Measurements from ENCODE around the gene NOVA1. TPM values are rescaled to one million over a fixed set of nuclear protein-coding genes. Genes with fewer than 3 reads are reported as not detected.

Gene NOVA1
- total and polyA plus RNA-seq, 2 of the 4 experiments (the other 2 are of a cell fraction), result 0.90 to 3.0 TPM

DNA sequence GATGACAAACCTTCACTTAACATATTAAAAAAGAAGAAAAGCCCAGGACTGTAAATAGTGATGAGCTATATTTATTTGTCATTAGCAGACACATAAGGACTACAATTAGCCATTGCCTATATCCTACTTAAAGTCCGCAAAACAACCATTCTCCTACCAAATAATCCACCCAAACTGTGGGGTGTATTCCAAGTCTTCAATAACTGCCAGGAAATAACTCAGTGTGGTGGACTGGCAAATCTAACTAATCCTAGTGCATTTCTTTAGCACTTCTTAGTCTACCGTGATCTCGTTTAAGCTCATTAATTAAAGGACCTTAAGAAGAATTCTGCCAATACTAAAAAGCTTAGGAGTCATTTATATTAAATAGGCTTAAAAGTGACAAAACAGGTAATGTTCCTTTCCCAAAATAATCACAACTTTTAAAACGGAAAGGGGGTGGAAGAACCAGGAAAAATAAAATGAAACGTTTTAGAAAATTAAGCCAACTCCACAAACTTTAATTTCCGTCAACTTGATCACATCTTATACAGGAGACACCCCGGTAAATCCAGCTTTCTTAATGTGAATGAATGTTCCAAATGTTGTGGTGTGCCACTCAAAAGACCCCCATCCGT lies 1.8 kb downstream of the NOVA1 start:
- Histone ChIP-seq H3K23ac (ENCODE audit: low read depth, low read length) (no peak overlapping the region), H3K9ac (ENCODE audit: low read depth, low read length) (no peak overlapping the region), H2BK15ac (ENCODE audit: low read depth, low read length) (no peak overlapping the region)

More for the DNA sequence above, 1.8 kb downstream of the NOVA1 start:
- H3K4ac ChIP-seq (ENCODE audit: low read depth, low read length), result no peak overlapping the region
- peaks cover 8% of the 10 kb centered on the region for H3K27me3 ChIP-seq (ENCODE audit: control insufficient read depth, insufficient read depth, low read length)
- no peaks in the 10 kb centered on the region for H3K9me3 ChIP-seq (ENCODE audit: control insufficient read depth, insufficient read depth, low read length)
- no TSS peak for BruUV-seq (replicated peaks)
- no peaks in the 10 kb centered on the region; a peak in 1 of 4 replicates for H3K79me1 ChIP-seq (ENCODE audit: low read depth in 1 of 2, low read length in 2 of 2)
- H4K20me1 ChIP-seq (ENCODE audit: insufficient read depth, low read length), result no peaks in the 10 kb centered on the region
- H3K4me3 ChIP-seq (ENCODE audit: insufficient read depth, low read depth, low read length), result peak overlapping the region; percentile 95
- no peak overlapping the region for H3K14ac ChIP-seq (replicated peaks; ENCODE audit: low read depth, low read length)
- no peak overlapping the region for H2BK5ac ChIP-seq (ENCODE audit: low read depth, low read length, poor library complexity, severe bottlenecking)
- H2AK9ac ChIP-seq (replicated peaks; ENCODE audit: low read depth, low read length, poor library complexity), result no peak overlapping the region
- H2AK5ac ChIP-seq (ENCODE audit: low read depth, low read length), result no peak overlapping the region
- no peak overlapping the region for H4K91ac ChIP-seq (ENCODE audit: insufficient read depth, low read depth, low read length)
- peak overlapping the region; percentile 50 for H3K4me2 ChIP-seq (ENCODE audit: low read depth, low read length)
- ATAC-seq (ENCODE audit: low read depth), result no peak
- no peak overlapping the region for H3K18ac ChIP-seq (ENCODE audit: low read depth, low read length)
- H3K9me1 ChIP-seq (ENCODE audit: insufficient read depth, low read length), result no peaks in the 10 kb centered on the region
- intact Hi-C loops (cut with micrococcal nuclease), result loop anchor here (5.0 to 10.0 kb wide), 2 partner anchors 204 to 311 kb away; no protein-coding TSS in a partner anchor
- POLR2A ChIA-PET (ENCODE audit: unreplicated experiment), result no interaction called here
- H2AFZ ChIP-seq (replicated peaks; ENCODE audit: low read length, poor library complexity), result no peak overlapping the region
- CTCF ChIA-PET, result interaction anchor here (0.7 kb wide), 1 partner anchor 339 kb away, joined by 3 read pairs; no protein-coding TSS in a partner anchor
- no peaks in the 10 kb centered on the region for H3K36me3 ChIP-seq (ENCODE audit: control insufficient read depth, insufficient read depth, low read length)
- no peak overlapping the region for H3K56ac ChIP-seq (ENCODE audit: extremely low read depth, insufficient read depth, low read length)
- dilution Hi-C loops (cut with HindIII; ENCODE audit: low sequenced_read_pairs, unreplicated experiment), result no loop called here
- in situ Hi-C loops (cut with MboI; ENCODE audit: low sequenced_read_pairs), result no loop called here
- no peak overlapping the region for H2BK20ac ChIP-seq (ENCODE audit: low read depth, low read length)
- no CpG with 5 or more reads among the region's 8 CpGs for WGBS, 2 experiments (ENCODE audit: extremely low coverage in 2 of 2, insufficient read length in 1 of 2)
- H3K27ac ChIP-seq (ENCODE audit: insufficient read depth, low read length), result no peak overlapping the region
- no peak overlapping the region for H2BK120ac ChIP-seq (ENCODE audit: low read depth, low read length)
- no peak overlapping the region for H4K8ac ChIP-seq (ENCODE audit: low read depth in 2 of 2, low read length in 2 of 2)
- H3K4me1 ChIP-seq (ENCODE audit: control insufficient read depth, insufficient read depth, low read length), result no peaks in the 10 kb centered on the region
- DNase-seq, result no peak
- TF ChIP-seq MXI1 (IDR thresholded peaks at IDR 0.05; ENCODE audit: borderline replicate concordance, low read depth, low read length), result no peak
- TF ChIP-seq SMC3 (IDR thresholded peaks at IDR 0.05; ENCODE audit: low read depth, low read length), result no peak
- TF ChIP-seq, protein P1, sequence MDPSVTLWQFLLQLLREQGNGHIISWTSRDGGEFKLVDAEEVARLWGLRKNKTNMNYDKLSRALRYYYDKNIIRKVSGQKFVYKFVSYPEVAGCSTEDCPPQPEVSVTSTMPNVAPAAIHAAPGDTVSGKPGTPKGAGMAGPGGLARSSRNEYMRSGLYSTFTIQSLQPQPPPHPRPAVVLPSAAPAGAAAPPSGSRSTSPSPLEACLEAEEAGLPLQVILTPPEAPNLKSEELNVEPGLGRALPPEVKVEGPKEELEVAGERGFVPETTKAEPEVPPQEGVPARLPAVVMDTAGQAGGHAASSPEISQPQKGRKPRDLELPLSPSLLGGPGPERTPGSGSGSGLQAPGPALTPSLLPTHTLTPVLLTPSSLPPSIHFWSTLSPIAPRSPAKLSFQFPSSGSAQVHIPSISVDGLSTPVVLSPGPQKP (IDR thresholded peaks at IDR 0.05; ENCODE audit: borderline replicate concordance, low read depth, low read length), result no peak
- no peak for TF ChIP-seq MAFK (IDR thresholded peaks at IDR 0.05; ENCODE audit: low read depth, low read length)
- TF ChIP-seq RCOR1 (IDR thresholded peaks at IDR 0.05; ENCODE audit: insufficient replicate concordance, low read length), result no peak
- TF ChIP-seq BHLHE40 (IDR thresholded peaks at IDR 0.05; ENCODE audit: low read depth, low read length), result no peak
- no peak for TF ChIP-seq POLR2A (IDR thresholded peaks at IDR 0.05; ENCODE audit: low read depth, low read length)
- no peak for TF ChIP-seq FOS (IDR thresholded peaks at IDR 0.05; ENCODE audit: low read depth, low read length)
- TF ChIP-seq CHD1 (IDR thresholded peaks at IDR 0.05; ENCODE audit: low read depth, low read length), result no peak
- no peak for TF ChIP-seq NFE2L2 (IDR thresholded peaks at IDR 0.05; ENCODE audit: low read depth, low read length)
- no peak overlapping the region for H4K5ac ChIP-seq (ENCODE audit: low read depth, low read length)
